ENCODE measurements around the gene VPREB3.

GRCh38 chr22:23709107-23709506 is 45.1 kb downstream of the VPREB3 start:
- no peak for TF ChIP-seq CTCF (conservative IDR thresholded peaks at IDR 0.05 in 1 of 2, IDR thresholded peaks at IDR 0.05 in 1 of 2; ENCODE audit: extremely low read depth in 1 of 2, insufficient read depth in 1 of 2, low read depth in 1 of 2, low read length in 2 of 2)
- TF ChIP-seq EZH2 (IDR thresholded peaks at IDR 0.05; ENCODE audit: borderline replicate concordance, low read length): no peak
